Trophoblast cell (in vitro differentiated cells and primary cell): ENCODE measurements around the gene CARS1.

Experiments
- DNase-seq, 2 donors: peaks; one replicate each; pipeline ENCODE4 v3.0.0-alpha.2; 2016
- H2AFZ ChIP-seq: 2 replicates; pipeline ENCODE4 v1.6.1; 2013; ENCODE audit warnings: low read length, moderate library complexity, mild to moderate bottlenecking; ENCODE audit not compliant: insufficient read depth, poor library complexity
- H2AK5ac ChIP-seq: 2 replicates; pipeline ENCODE4 v1.6.1; 2013; ENCODE audit warnings: mild to moderate bottlenecking, low read length
- H2BK120ac ChIP-seq: 2 replicates; pipeline ENCODE4 v1.6.1; 2013; ENCODE audit warnings: low read length, mild to moderate bottlenecking, moderate library complexity; ENCODE audit not compliant: insufficient read depth, poor library complexity
- H2BK12ac ChIP-seq: 2 replicates; pipeline ENCODE4 v1.6.1; 2013; ENCODE audit warnings: mild to moderate bottlenecking, low read length, moderate library complexity
- H2BK5ac ChIP-seq: 2 replicates; pipeline ENCODE4 v1.6.1; 2013; ENCODE audit warnings: low read length, low read depth, moderate library complexity, mild to moderate bottlenecking; ENCODE audit not compliant: poor library complexity
- H3K14ac ChIP-seq: 2 replicates; pipeline ENCODE4 v1.6.1; 2013; ENCODE audit warnings: mild to moderate bottlenecking, low read length
- H3K18ac ChIP-seq: 2 replicates; pipeline ENCODE4 v1.6.1; 2013; ENCODE audit warnings: mild to moderate bottlenecking, low read length
- H3K23ac ChIP-seq: 2 replicates; pipeline ENCODE4 v1.6.1; 2013; ENCODE audit warnings: low read length
- H3K27ac ChIP-seq: 2 replicates; pipeline ENCODE4 v1.5.1; 2013; ENCODE audit warnings: low read depth, mild to moderate bottlenecking, inconsistent platforms, low read length, moderate library complexity
- H3K27me3 ChIP-seq: 2 replicates; pipeline ENCODE4 v1.6.1; 2013; ENCODE audit warnings: inconsistent platforms, mild to moderate bottlenecking, low read length, moderate library complexity; ENCODE audit not compliant: insufficient read depth
- H3K36me3 ChIP-seq, 2 experiments: 1 replicate in 1 of 2; 2 replicates in 1 of 2; pipeline ENCODE4 v1.6.1; 2013; ENCODE audit warnings: low read length in 2 of 2, mild to moderate bottlenecking in 2 of 2, moderate library complexity in 1 of 2; ENCODE audit not compliant: insufficient read depth in 2 of 2, control insufficient read depth in 1 of 2
- H3K4ac ChIP-seq: 2 replicates; pipeline ENCODE4 v1.6.1; 2013; ENCODE audit warnings: low read depth, mild to moderate bottlenecking, low read length, moderate library complexity
- H3K4me1 ChIP-seq, 2 experiments: 1 replicate in 1 of 2; 2 replicates in 1 of 2; pipeline ENCODE4 v1.6.1; 2013; ENCODE audit warnings: low read length in 2 of 2, mild to moderate bottlenecking in 2 of 2, moderate library complexity in 1 of 2; ENCODE audit not compliant: insufficient read depth in 2 of 2, control insufficient read depth in 1 of 2
- H3K4me2 ChIP-seq: 2 replicates; pipeline ENCODE4 v1.6.1; 2013; ENCODE audit warnings: inconsistent platforms, mild to moderate bottlenecking, low read length, moderate library complexity
- H3K4me3 ChIP-seq: 2 replicates; pipeline ENCODE4 v1.5.1; 2013; ENCODE audit warnings: mild to moderate bottlenecking, low read depth, low read length, inconsistent platforms
- H3K79me1 ChIP-seq: one replicate; pipeline ENCODE4 v1.6.1; 2013; ENCODE audit warnings: low read length
- H3K79me2 ChIP-seq: 2 replicates; pipeline ENCODE4 v1.6.1; 2013; ENCODE audit warnings: low read length, mild to moderate bottlenecking; ENCODE audit not compliant: control insufficient read depth, insufficient read depth, poor library complexity
- H3K9ac ChIP-seq: 2 replicates; pipeline ENCODE4 v1.6.1; 2013; ENCODE audit warnings: mild to moderate bottlenecking, low read length
- H3K9me3 ChIP-seq: 2 replicates; pipeline ENCODE4 v1.6.1; 2013; ENCODE audit warnings: low read depth, mild to moderate bottlenecking, control low read depth, inconsistent platforms, low read length; ENCODE audit not compliant: insufficient read depth
- H4K12ac ChIP-seq: 2 replicates; pipeline ENCODE4 v1.6.1; 2013; ENCODE audit warnings: low read depth, mild to moderate bottlenecking, low read length, moderate library complexity
- H4K8ac ChIP-seq: 2 replicates; pipeline ENCODE4 v1.6.1; 2013; ENCODE audit warnings: low read depth, mild to moderate bottlenecking, low read length, moderate library complexity
- H4K91ac ChIP-seq: one replicate; pipeline ENCODE4 v1.6.1; 2013; ENCODE audit warnings: low read depth, mild to moderate bottlenecking, low read length, moderate library complexity
- WGBS: extraction: QIAGEN DNeasy Blood & Tissue Kit; methylation state at CpG from one replicate; pipeline ENCODE4 v1.1.7; 2013; ENCODE audit warnings: missing lambda C conversion rate; ENCODE audit not compliant: insufficient read length, insufficient coverage; ENCODE audit errors: extremely low coverage; 5-methylcytosine and 5-hydroxymethylcytosine counted together

Gene CARS1

DNA sequence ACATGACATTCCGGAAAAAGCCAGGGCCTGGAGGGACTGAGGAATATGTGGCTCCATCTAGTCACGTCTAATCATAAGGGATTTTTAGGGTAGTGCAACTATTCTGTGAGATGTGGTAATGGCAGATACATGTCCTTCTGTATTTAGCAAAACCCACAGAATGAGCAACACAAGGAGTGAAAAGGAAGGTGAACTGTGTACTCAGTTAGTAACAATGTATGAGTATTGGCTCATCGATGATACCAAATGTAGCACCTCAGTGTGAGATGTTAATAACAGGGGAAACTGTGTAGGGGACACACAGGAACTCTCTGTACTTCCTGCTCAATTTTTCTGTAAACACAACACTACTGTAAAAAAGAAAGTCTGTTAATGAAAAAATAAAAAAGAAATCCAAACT is 42.0 kb upstream of the CARS1 start:
- no peaks in the 10 kb centered on the region for H3K9me3 ChIP-seq
- H4K8ac ChIP-seq = no peak overlapping the region
- H4K12ac ChIP-seq = no peak overlapping the region
- H3K4me3 ChIP-seq = no peak overlapping the region
- H3K79me2 ChIP-seq = no peaks in the 10 kb centered on the region
- no peaks in the 10 kb centered on the region for H3K79me1 ChIP-seq
- H3K9ac ChIP-seq = no peak overlapping the region
- peaks cover 33 to 41% of the 10 kb centered on the region in 2 experiments for H3K36me3 ChIP-seq
- H2AFZ ChIP-seq = no peak overlapping the region
- no peak overlapping the region for H3K4me2 ChIP-seq
- H4K91ac ChIP-seq = no peak overlapping the region
- H3K23ac ChIP-seq = no peak overlapping the region
- H3K18ac ChIP-seq = no peak overlapping the region
- no peak overlapping the region for H3K14ac ChIP-seq
- no CpG with 5 or more reads among the region's 3 CpGs for WGBS
- no peak overlapping the region for H3K27ac ChIP-seq
- no peak overlapping the region for H3K4ac ChIP-seq
- H2BK120ac ChIP-seq = no peak overlapping the region
- no peaks in the 10 kb centered on the region for H3K4me1 ChIP-seq
- no peaks in the 10 kb centered on the region for H3K27me3 ChIP-seq
- H2BK12ac ChIP-seq = no peak overlapping the region
- no peak overlapping the region for H2AK5ac ChIP-seq
- no peak overlapping the region for H2BK5ac ChIP-seq
- DNase-seq = no peak

GRCh38 chr11:3096909-3097530 is 39.8 kb upstream of the CARS1 start:
- no peak overlapping the region for H2BK12ac ChIP-seq
- no peaks in the 10 kb centered on the region for H3K79me2 ChIP-seq
- peaks cover 37 to 46% of the 10 kb centered on the region in 2 experiments for H3K36me3 ChIP-seq
- H2AFZ ChIP-seq = no peak overlapping the region
- H3K4me2 ChIP-seq = no peak overlapping the region
- no peak overlapping the region for H3K9ac ChIP-seq
- H3K4ac ChIP-seq = no peak overlapping the region
- no peak overlapping the region for H4K12ac ChIP-seq
- no peak overlapping the region for H3K23ac ChIP-seq
- no peak overlapping the region for H4K8ac ChIP-seq
- H3K14ac ChIP-seq = no peak overlapping the region
- no peak overlapping the region for H3K4me3 ChIP-seq
- no peaks in the 10 kb centered on the region for H3K27me3 ChIP-seq
- H2BK5ac ChIP-seq = no peak overlapping the region
- 86% methylated on average over 2 of the region's 10 CpGs for WGBS
- H3K4me1 ChIP-seq = peaks cover under 1 to 2% of the 10 kb centered on the region in 2 experiments
- DNase-seq = no peak
- H3K9me3 ChIP-seq = no peaks in the 10 kb centered on the region
- H2BK120ac ChIP-seq = no peak overlapping the region
- H3K18ac ChIP-seq = no peak overlapping the region
- no peaks in the 10 kb centered on the region for H3K79me1 ChIP-seq
- no peak overlapping the region for H4K91ac ChIP-seq
- H2AK5ac ChIP-seq = no peak overlapping the region
- H3K27ac ChIP-seq = no peak overlapping the region

- Histone ChIP-seq H4K91ac (no peak overlapping the region), H3K27me3 (no peaks in the 10 kb centered on the region), H3K27ac (no peak overlapping the region), H3K4me2 (no peak overlapping the region), H3K14ac (no peak overlapping the region), H2BK120ac (no peak overlapping the region), H4K12ac (no peak overlapping the region), H3K9me3 (no peaks in the 10 kb centered on the region), H3K9ac (no peak overlapping the region), H3K4me1 (peaks cover 2% of the 10 kb centered on the region in 2 experiments), H3K79me1 (no peaks in the 10 kb centered on the region), H3K18ac (no peak overlapping the region), H3K23ac (no peak overlapping the region), H3K4me3 (no peak overlapping the region), H2AFZ (no peak overlapping the region), H4K8ac (no peak overlapping the region), H2BK12ac (no peak overlapping the region), H2AK5ac (no peak overlapping the region), H3K79me2 (no peaks in the 10 kb centered on the region), H3K4ac (no peak overlapping the region), H2BK5ac (no peak overlapping the region), H3K36me3 (peaks cover 32 to 38% of the 10 kb centered on the region in 2 experiments)
- peak in 1 of 2 donors; percentile 21 for DNase-seq
- no CpG with 5 or more reads among the region's 15 CpGs for WGBS
Measured at GRCh38 chr11:3095712-3096361, 38.6 kb upstream of the CARS1 start.

DNA sequence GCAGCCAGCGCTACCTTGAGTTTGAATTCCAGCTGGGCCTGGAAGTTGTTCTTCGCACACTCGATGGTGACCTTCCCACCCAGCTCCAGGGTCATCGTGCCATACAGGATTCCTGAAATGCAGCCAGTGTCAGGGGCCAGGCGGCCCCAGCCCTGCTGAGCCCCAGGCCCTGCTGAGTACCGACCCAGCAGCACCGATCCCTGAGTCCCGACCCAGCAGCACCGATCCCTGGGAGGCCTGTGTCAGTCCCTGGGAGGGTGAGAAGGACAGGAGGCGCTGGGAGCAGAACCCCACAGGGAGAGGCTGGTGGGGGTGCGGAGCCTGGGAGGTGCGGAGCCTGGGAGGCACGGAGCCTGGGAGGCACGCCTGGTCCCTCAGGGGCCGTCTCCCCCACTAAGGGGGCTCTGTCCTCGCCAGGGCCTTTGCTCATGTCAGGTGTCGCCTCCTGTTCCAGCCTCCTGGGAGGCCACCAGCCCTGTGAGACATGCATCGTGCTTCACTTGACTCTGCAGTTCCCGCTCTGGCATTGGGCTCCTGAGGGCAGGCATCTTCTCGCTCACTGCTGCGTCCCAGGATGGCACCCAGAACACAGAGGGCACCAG is 37.1 kb upstream of the CARS1 start:
- Histone ChIP-seq H3K14ac (no peak overlapping the region), H4K91ac (no peak overlapping the region), H3K4me2 (no peak overlapping the region), H3K27me3 (no peaks in the 10 kb centered on the region), H2BK120ac (no peak overlapping the region), H3K79me2 (no peaks in the 10 kb centered on the region), H3K23ac (no peak overlapping the region), H3K9ac (no peak overlapping the region), H3K27ac (no peak overlapping the region), H3K18ac (no peak overlapping the region), H3K4me3 (no peak overlapping the region), H4K12ac (no peak overlapping the region), H3K4ac (no peak overlapping the region), H2BK12ac (no peak overlapping the region), H3K79me1 (no peaks in the 10 kb centered on the region), H2AK5ac (no peak overlapping the region), H2AFZ (no peak overlapping the region), H3K4me1 (peaks cover 2% of the 10 kb centered on the region in 2 experiments), H3K9me3 (peaks cover 2% of the 10 kb centered on the region), H4K8ac (no peak overlapping the region), H3K36me3 (peaks cover 37 to 43% of the 10 kb centered on the region in 2 experiments), H2BK5ac (no peak overlapping the region)
- DNase-seq = no peak
- WGBS = no CpG with 5 or more reads among the region's 21 CpGs
